Hippocampal formation (tissue), 2 donors: ENCODE results near the gene SH2D5.
"Not testable (repeated sequence)": the region's sequence is repeated elsewhere in the genome, so short reads cannot be mapped to it uniquely, and the experiment has no call there.

Source experiments
- DNase-seq, 2 donors: peaks; one replicate each; lab custom pipeline; 2025; lab: John Stamatoyannopoulos, UW

The SH2D5 gene

GRCh38 chr1:20728371-20729154, 3.9 kb downstream of the SH2D5 start:
- DNase-seq: no peak

- DNase-seq: no peak
Observed at GRCh38 chr1:20727746-20728316, 4.7 kb downstream of the SH2D5 start.

GRCh38 chr1:20726932-20727745, 5.4 kb downstream of the SH2D5 start:
- no peak for DNase-seq

- DNase-seq: no peak
Observed at GRCh38 chr1:20726118-20726911, 6.2 kb downstream of the SH2D5 start.

- no peak for DNase-seq
Observed at GRCh38 chr1:20725189-20726117, 7.0 kb downstream of the SH2D5 start.

- no peak for DNase-seq
Observed at GRCh38 chr1:20724364-20725188, 7.9 kb downstream of the SH2D5 start.

GRCh38 chr1:20723537-20724363, 8.8 kb downstream of the SH2D5 start:
- DNase-seq: no peak

GRCh38 chr1:20723159-20723536, 9.4 kb downstream of the SH2D5 start:
- DNase-seq: no peak

GRCh38 chr1:20721117-20722061, 11.1 kb downstream of the SH2D5 start:
- no peak for DNase-seq

- DNase-seq: no peak
Observed at GRCh38 chr1:20720631-20721091, 11.8 kb downstream of the SH2D5 start.

- no peak for DNase-seq
Observed at GRCh38 chr1:20719871-20720620, 12.5 kb downstream of the SH2D5 start.

- DNase-seq: no peak
Observed at GRCh38 chr1:20719261-20719660, 13.2 kb downstream of the SH2D5 start.

- DNase-seq: not testable (repeated sequence)
Observed at GRCh38 chr1:20718343-20718882, 14.1 kb downstream of the SH2D5 start.

GRCh38 chr1:20717452-20718342, 14.8 kb downstream of the SH2D5 start, which contains the start of gene KIF17:
Gene KIF17 (minus strand): TSS chr1:20718007. CDS start chr1:20717706, 301 bp downstream.
- DNase-seq: peak in 1 of 2 donors; percentile 30

GRCh38 chr1:20716232-20716631, 16.3 kb downstream of the SH2D5 start:
- DNase-seq: no peak

GRCh38 chr1:20715406-20715805, 17.1 kb downstream of the SH2D5 start:
- no peak for DNase-seq
